K562 treated with DMSO at 1 percent for 4 hours (cell line): ENCODE measurements around the gene PGRMC1. TPM values are rescaled to one million over a fixed set of nuclear protein-coding genes. Genes with fewer than 3 reads are reported as not detected.

Source experiments
- total RNA-seq: library from RNA; unstranded; fragments of 300-600 nt; gene quantifications from 2 replicates; pipeline ENCODE4 v1.2.3, GENCODE V29; 2022; ENCODE audit not compliant: insufficient read depth

PGRMC1 gene
- total RNA-seq = 83.3 and 95.8 TPM in 2 replicates

GRCh38 chrX:119235872-119236622 lies at the start of gene PGRMC1:
TSS of gene PGRMC1 (plus strand) at chrX:119236285. CDS start at chrX:119236364, 79 bp downstream.

Other genes starting within 250 kb of the PGRMC1 start
- gene CT47C1, start 163.3 kb upstream of the PGRMC1 start, total RNA-seq = not detected in 2 replicates
- gene KIAA1210, start 108.5 kb upstream of the PGRMC1 start, total RNA-seq = not detected in 2 replicates
- 8.4 and 10.7 TPM in 2 replicates for gene SLC25A43, start 163.1 kb downstream of the PGRMC1 start, total RNA-seq
- 1,008 and 1,021 TPM in 2 replicates for gene SLC25A5, start 232.2 kb downstream of the PGRMC1 start, total RNA-seq